ENCODE results near the gene C3orf49. TPM values are rescaled to one million over a fixed set of nuclear protein-coding genes. Genes with fewer than 3 reads are reported as not detected.

Gene C3orf49
- total RNA-seq, 4 donors from 2014 or later: not detected

DNA sequence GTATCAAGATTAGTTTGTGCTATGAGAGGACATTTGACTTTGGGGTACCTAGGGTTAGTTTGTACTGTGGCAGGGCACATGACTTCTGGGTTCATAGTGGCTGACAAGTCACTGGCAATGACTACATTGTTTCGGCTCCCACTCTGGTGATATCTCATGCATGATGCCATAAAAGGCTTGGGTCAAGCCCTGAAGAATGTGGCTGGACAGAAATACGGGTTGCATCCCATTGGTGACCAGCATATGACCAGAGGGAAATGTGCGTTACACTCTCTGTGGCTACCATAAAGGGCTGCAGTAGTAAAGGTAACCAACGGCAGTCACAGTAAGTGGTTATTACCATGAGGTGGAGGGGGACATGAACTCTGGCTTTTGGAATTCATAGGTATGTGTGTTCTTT, 26.1 kb downstream of the C3orf49 start:
- 100% methylated on average over 1 of the region's 4 CpGs; no CpG with 5 or more reads in 1 of the 2 donors for WGBS, 2 donors (ENCODE audit: low coverage in 1 of 2)
- H3K4me3 ChIP-seq: no peak overlapping the region
- H3K4me1 ChIP-seq: no peaks in the 10 kb centered on the region
- H3K9me3 ChIP-seq: no peaks in the 10 kb centered on the region
- TF ChIP-seq POLR2AphosphoS5 (IDR thresholded peaks at IDR 0.05) (no peak), POLR2A (IDR thresholded peaks at IDR 0.05) (no peak), EP300 (IDR thresholded peaks at IDR 0.05) (no peak), CTCF (IDR thresholded peaks at IDR 0.05) (no peak)
- ATAC-seq: no peak
- no peak overlapping the region for H3K27ac ChIP-seq
- H3K36me3 ChIP-seq: no peaks in the 10 kb centered on the region
- no peaks in the 10 kb centered on the region for H3K27me3 ChIP-seq

DNA sequence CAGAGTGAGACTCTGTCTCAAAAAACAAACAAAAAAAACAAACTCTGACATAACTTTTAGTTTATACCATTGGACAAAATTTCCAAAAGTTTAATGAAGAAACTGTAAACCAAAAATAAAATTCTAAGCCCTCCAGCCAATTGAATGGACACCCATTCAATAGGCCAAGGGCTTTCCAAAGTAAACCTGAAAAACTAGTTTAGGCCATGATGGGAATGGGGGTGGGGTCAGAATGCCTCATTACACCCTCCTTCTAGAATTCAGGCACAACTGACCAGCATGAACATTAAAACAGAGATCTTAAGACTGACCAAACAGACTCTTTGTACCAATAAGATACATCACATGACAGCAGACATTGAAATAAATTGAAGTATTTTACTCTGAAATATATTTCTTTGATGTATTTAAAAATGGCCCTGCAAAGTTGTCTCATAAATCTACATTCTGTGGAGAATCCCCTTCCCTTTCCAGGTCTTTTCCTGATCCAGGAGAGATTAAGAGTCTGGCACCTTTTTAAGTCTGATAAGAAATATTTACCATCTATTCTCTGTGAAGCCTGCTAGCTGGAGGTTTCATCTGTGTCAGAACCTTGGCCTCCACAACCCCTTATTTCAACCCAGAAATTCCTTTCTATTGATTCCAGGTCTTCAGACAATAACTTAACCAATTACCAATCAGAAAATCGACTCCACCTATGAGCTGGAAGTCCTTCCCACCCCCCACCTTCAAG, 28.8 kb downstream of the C3orf49 start:
- H3K27ac ChIP-seq: no peak overlapping the region
- H3K9me3 ChIP-seq: no peaks in the 10 kb centered on the region
- ATAC-seq: no peak
- WGBS, 2 donors (ENCODE audit: low coverage in 1 of 2): 50 to 76% methylated on average over 1 of the region's 1 CpG
- TF ChIP-seq CTCF (IDR thresholded peaks at IDR 0.05): no peak
- no peak for TF ChIP-seq POLR2A (IDR thresholded peaks at IDR 0.05)
- no peak for TF ChIP-seq EP300 (IDR thresholded peaks at IDR 0.05)
- no peak for TF ChIP-seq POLR2AphosphoS5 (IDR thresholded peaks at IDR 0.05)
- H3K4me1 ChIP-seq: no peaks in the 10 kb centered on the region
- H3K36me3 ChIP-seq: no peaks in the 10 kb centered on the region
- no peak overlapping the region for H3K4me3 ChIP-seq
- no peaks in the 10 kb centered on the region for H3K27me3 ChIP-seq

GRCh38 chr3:63849175-63849574, 30.1 kb downstream of the C3orf49 start:
- WGBS, 2 donors (ENCODE audit: low coverage in 1 of 2): 92 to 95% methylated on average over 2 to 4 of the region's 4 CpGs

GRCh38 chr3:63851287-63851686, 32.2 kb downstream of the C3orf49 start:
- TF ChIP-seq EP300 (IDR thresholded peaks at IDR 0.05) (no peak), POLR2A (IDR thresholded peaks at IDR 0.05) (no peak), POLR2AphosphoS5 (IDR thresholded peaks at IDR 0.05) (no peak), CTCF (IDR thresholded peaks at IDR 0.05) (no peak)
- no peak for ATAC-seq
- 92 to 100% methylated on average over 3 of the region's 3 CpGs for WGBS, 2 donors (ENCODE audit: low coverage in 1 of 2)

More at GRCh38 chr3:63849175-63849574, 30.1 kb downstream of the C3orf49 start:
- no peaks in the 10 kb centered on the region for H3K36me3 ChIP-seq
- no peak for ATAC-seq
- no peaks in the 10 kb centered on the region for H3K27me3 ChIP-seq
- H3K4me1 ChIP-seq: no peaks in the 10 kb centered on the region
- no peak overlapping the region for H3K4me3 ChIP-seq
- no peak overlapping the region for H3K27ac ChIP-seq
- no peak for TF ChIP-seq EP300 (IDR thresholded peaks at IDR 0.05)
- no peak for TF ChIP-seq POLR2AphosphoS5 (IDR thresholded peaks at IDR 0.05)
- H3K9me3 ChIP-seq: no peaks in the 10 kb centered on the region

GRCh38 chr3:63853106-63853505, 34.0 kb downstream of the C3orf49 start:
- no peaks in the 10 kb centered on the region for H3K27me3 ChIP-seq
- H3K4me1 ChIP-seq: peaks cover 0 to 10% (median 0%) of the 10 kb centered on the region in 3 donors
- ATAC-seq: no peak
- no peak overlapping the region for H3K27ac ChIP-seq
- 88 to 100% methylated on average over 2 to 3 of the region's 4 CpGs for WGBS, 2 donors (ENCODE audit: low coverage in 1 of 2)
- H3K9me3 ChIP-seq: no peaks in the 10 kb centered on the region
- TF ChIP-seq EP300 (IDR thresholded peaks at IDR 0.05) (no peak), CTCF (IDR thresholded peaks at IDR 0.05) (no peak), POLR2AphosphoS5 (IDR thresholded peaks at IDR 0.05) (no peak), POLR2A (IDR thresholded peaks at IDR 0.05) (no peak)
- no peaks in the 10 kb centered on the region for H3K36me3 ChIP-seq
- H3K4me3 ChIP-seq: no peak overlapping the region

More at GRCh38 chr3:63851287-63851686, 32.2 kb downstream of the C3orf49 start:
- Histone ChIP-seq H3K27me3 (no peaks in the 10 kb centered on the region), H3K9me3 (no peaks in the 10 kb centered on the region), H3K4me3 (no peak overlapping the region), H3K27ac (no peak overlapping the region), H3K4me1 (peaks cover 0 to 8% (median 0%) of the 10 kb centered on the region in 3 donors), H3K36me3 (no peaks in the 10 kb centered on the region)
